OCI-LY7 (cell line): ENCODE data around the gene VAC14. TPM values are rescaled to one million over a fixed set of nuclear protein-coding genes. Genes with fewer than 3 reads are reported as not detected.

Experiments
- BruUV-seq: library from RNA; stranded (reverse); fragments of 400-500 nt; replicated peaks from 2 replicates; lab custom pipeline; 2021; lab: Mats Ljungman, UMichigan
- CTCF ChIA-PET: fragments of 300-600 bp; sonication (Branson Sonifier 250); formaldehyde crosslinking; loops from one replicate; lab custom pipeline; 2022; ENCODE audit warnings: antibody characterized with exemption; ENCODE audit not compliant: unreplicated experiment; lab: Charles Lee
- POLR2A ChIA-PET: fragments of 300-600 bp; sonication (Branson Sonifier 250); formaldehyde crosslinking; loops from one replicate; lab custom pipeline; 2022; ENCODE audit warnings: antibody characterized with exemption; lab: Charles Lee
- DNase-seq: peaks from one replicate; pipeline ENCODE4 v3.0.0-alpha.2; 2015; ENCODE audit warnings: low spot score
- H2AFZ ChIP-seq: fragments of 200-600 bp; sonication (generic), shearing (Covaris generic); 2 replicates; pipeline ENCODE4 v1.6.1; 2014; ENCODE audit warnings: mild to moderate bottlenecking, antibody characterized with exemption, low read length, moderate library complexity
- H3K27ac ChIP-seq: fragments of 200-600 bp; sonication (generic); 2 replicates; pipeline ENCODE4 v1.5.1; 2014; ENCODE audit warnings: mixed run types, low read depth, mild to moderate bottlenecking, moderate library complexity, low read length, inconsistent platforms; ENCODE audit not compliant: poor library complexity, severe bottlenecking
- H3K36me3 ChIP-seq: fragments of 200-600 bp; sonication (generic); 2 replicates; pipeline ENCODE4 v1.6.1; 2014; ENCODE audit warnings: mild to moderate bottlenecking, antibody characterized with exemption, low read length, moderate library complexity, mixed read lengths; ENCODE audit not compliant: insufficient read depth
- H3K4me1 ChIP-seq: fragments of 200-600 bp; sonication (generic); 2 replicates; pipeline ENCODE4 v1.5.1; 2014; ENCODE audit warnings: mild to moderate bottlenecking, low read length; ENCODE audit not compliant: insufficient read depth, poor library complexity, severe bottlenecking
- H3K4me2 ChIP-seq: fragments of 200-600 bp; sonication (generic); 2 replicates; pipeline ENCODE4 v1.6.1; 2014; ENCODE audit warnings: mild to moderate bottlenecking, low read length
- H3K4me3 ChIP-seq: fragments of 200-600 bp; sonication (generic); 2 replicates; pipeline ENCODE4 v1.5.1; 2014; ENCODE audit warnings: mild to moderate bottlenecking, low read depth, low read length; ENCODE audit not compliant: poor library complexity, severe bottlenecking
- H3K79me2 ChIP-seq: fragments of 200-600 bp; sonication (generic); 2 replicates; pipeline ENCODE4 v1.6.1; 2016; ENCODE audit warnings: low read depth, mild to moderate bottlenecking, low read length, moderate library complexity, mixed read lengths; ENCODE audit not compliant: insufficient read depth
- H3K9me2 ChIP-seq: fragments of 200-600 bp; sonication (generic); 2 replicates; pipeline ENCODE4 v1.6.1; 2016; ENCODE audit warnings: mild to moderate bottlenecking, low read length, mixed read lengths; ENCODE audit not compliant: insufficient read depth
- H3K9me3 ChIP-seq: fragments of 200-600 bp; sonication (generic); 2 replicates; pipeline ENCODE4 v1.6.1; 2014; ENCODE audit warnings: mild to moderate bottlenecking, mixed run types, low read length, mixed read lengths
- H4K20me1 ChIP-seq: fragments of 200-600 bp; sonication (generic); 2 replicates; pipeline ENCODE4 v1.6.1; 2014; ENCODE audit warnings: mild to moderate bottlenecking, antibody characterized with exemption, low read length, moderate library complexity, mixed read lengths; ENCODE audit not compliant: insufficient read depth
- CTCF ChIP-seq: fragments of 200-600 bp; sonication (generic); conservative IDR thresholded peaks from 2 replicates; pipeline ENCODE4 v1.5.1; 2014; ENCODE audit warnings: mild to moderate bottlenecking, antibody characterized with exemption, low read length, moderate library complexity, mixed read lengths
- EZH2phosphoT487 ChIP-seq: fragments of 200-600 bp; sonication (generic); IDR thresholded peaks from 2 replicates; pipeline ENCODE4 v1.6.1; 2018; ENCODE audit warnings: low read depth, borderline replicate concordance, mild to moderate bottlenecking, mixed run types, antibody characterized with exemption, low read length, moderate library complexity, mixed read lengths
- intact Hi-C: fragments of 100-400 bp; cut with micrococcal nuclease; formaldehyde crosslinking; loops from one replicate; pipeline ENCODE4 v1.10.0; 2022; ENCODE audit not compliant: unreplicated experiment
- total RNA-seq, 2 experiments: library from RNA; depleted of rRNA in 1 of 2; stranded (reverse); fragments of >200 nt in 1 of 2; shearing (Covaris generic) in 1 of 2; gene quantifications; 2 replicates each; pipeline ENCODE4 v1.2.3, GENCODE V29; 2014 to 2022

Gene VAC14
- total RNA-seq, 2 experiments from 2014 or later = 37.6 to 43.1 TPM

GRCh38 chr16:70647441-70648359 lies 153.3 kb downstream of the VAC14 start:
- intact Hi-C loops = no loop called here
- ChIA-PET CTCF (no interaction called here), POLR2A (no interaction called here)
- DNase-seq = no peak
- Histone ChIP-seq H3K4me2 (no peak overlapping the region), H3K4me3 (no peak overlapping the region), H3K9me3 (no peaks in the 10 kb centered on the region), H4K20me1 (no peaks in the 10 kb centered on the region), H3K27ac (no peak overlapping the region), H2AFZ (no peak overlapping the region), H3K36me3 (no peaks in the 10 kb centered on the region), H3K9me2 (no peaks in the 10 kb centered on the region), H3K4me1 (no peaks in the 10 kb centered on the region), H3K79me2 (no peaks in the 10 kb centered on the region)
- no TSS peak for BruUV-seq
- no peak for TF ChIP-seq CTCF
- no peak for TF ChIP-seq EZH2phosphoT487

GRCh38 chr16:70646260-70647241 lies 154.4 kb downstream of the VAC14 start, which contains the start of gene IL34:
Gene IL34, plus strand, starts transcription at chr16:70646559. Its CDS starts 389 bp downstream, at chr16:70646948.
- Histone ChIP-seq H2AFZ (no peak within 1 kb of the TSS), H3K27ac (no peak within 1 kb of the TSS), H3K9me2 (no peaks in the 10 kb centered on the region), H3K4me1 (no peaks in the 10 kb centered on the region), H3K36me3 (no peaks in the 10 kb centered on the region), H4K20me1 (no peaks in the 10 kb centered on the region), H3K9me3 (no peaks in the 10 kb centered on the region), H3K4me3 (no peak within 1 kb of the TSS), H3K4me2 (no peak within 1 kb of the TSS), H3K79me2 (no peaks in the 10 kb centered on the region)
- intact Hi-C loops = no loop called here
- BruUV-seq = no TSS peak
- no peak for DNase-seq
- CTCF ChIA-PET = no interaction called here
- POLR2A ChIA-PET = no interaction called here
- no peak for TF ChIP-seq EZH2phosphoT487
- TF ChIP-seq CTCF = no peak
